Stimulated activated CD8-positive, alpha-beta memory T cell treated with anti-CD3 and anti-CD28 coated beads, Interleukin-15, amount 100 ng/mL, for 24 hours (primary cell): ENCODE data around the gene ARL11.

Source experiments
- DNase-seq: peaks from one replicate; pipeline ENCODE4 v3.0.0-alpha.2; 2020; ENCODE audit warnings: low read depth

ARL11 gene

DNA sequence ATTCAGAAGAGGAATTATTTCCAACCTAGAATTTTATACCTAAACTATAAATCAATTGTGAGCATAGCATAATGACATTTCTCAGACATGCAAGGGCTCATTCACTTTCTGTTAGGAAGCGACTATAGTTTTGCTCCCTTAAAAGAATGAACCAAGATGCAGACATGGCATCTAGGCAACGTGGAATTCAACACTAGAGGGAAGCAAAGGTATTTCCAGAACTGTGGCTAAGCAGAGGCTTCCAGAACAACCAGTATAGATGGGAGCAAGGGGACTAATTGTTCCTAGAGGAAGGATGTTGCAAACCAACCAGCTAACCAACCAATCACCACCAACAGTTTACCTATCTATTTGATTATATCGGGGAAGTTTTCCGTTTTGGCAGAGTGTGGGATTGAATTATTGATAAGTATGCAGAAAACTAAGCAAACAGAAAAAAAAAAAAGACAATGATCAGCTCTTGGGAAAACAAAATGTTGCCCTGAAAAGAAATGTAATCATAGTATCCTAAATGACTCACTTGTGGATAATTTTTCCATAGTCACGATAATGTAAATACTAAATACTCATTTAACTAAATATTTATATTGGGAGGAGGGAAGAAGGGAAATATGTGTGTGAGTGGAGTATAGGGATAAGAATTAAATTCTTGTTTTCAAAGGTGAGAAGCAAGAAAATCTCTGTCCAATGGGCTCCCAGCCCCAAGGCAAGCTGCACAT, 21.1 kb downstream of the ARL11 start:
- DNase-seq = no peak

DNA sequence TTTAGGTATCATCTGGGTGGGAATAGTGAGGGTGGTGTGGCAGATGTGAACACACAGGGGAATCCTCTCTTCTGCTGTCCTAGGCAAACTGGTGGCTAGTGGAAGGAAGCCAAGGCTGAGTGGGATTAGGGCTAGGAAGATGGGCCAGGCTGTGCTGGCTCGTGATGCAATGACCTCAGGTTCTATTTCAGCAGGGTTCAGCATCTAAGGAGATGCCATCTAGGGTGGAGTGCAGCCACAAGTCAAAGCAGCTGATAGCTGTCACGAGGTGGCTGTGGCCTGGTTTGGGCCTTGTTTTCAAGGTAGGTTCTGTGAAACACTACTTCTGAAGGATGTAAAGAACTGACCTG, 21.6 kb downstream of the ARL11 start:
- no peak for DNase-seq

DNA sequence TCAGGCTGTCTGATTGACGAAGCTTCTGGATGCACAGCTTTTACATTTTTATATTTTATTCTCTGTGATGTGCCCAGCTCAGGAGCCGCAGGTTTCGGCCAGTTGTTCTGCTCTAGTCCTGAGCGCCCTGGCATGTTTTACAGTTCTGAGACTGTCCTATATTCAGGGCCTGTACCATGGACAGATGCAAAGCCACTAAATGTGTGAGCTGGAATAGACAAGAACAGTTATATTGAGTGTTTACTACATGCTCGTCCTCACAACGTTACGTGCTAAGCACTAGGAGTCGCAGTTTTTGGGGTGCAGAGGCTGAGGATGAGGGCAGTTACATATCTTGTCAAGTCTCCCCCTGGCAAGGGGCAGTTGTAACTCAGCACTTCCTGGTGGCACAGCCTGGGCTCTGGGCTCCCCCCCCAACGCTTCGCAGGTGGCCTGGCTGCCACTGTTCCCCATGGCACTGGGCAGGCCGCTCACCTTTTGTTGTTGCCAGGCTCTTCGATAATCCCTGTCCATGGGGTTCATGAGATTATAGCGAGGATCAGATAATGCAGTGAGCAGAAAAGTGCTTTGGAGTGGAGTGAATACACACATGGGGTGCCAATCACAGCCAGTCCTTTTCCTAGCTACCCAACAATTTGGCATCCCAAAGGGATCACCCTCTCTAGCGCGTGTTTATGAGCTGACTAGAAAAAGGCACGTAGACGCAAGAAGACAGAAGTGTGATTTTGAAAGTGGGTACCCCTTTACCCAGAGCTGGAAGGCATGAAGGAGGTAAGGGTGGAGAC, 23.5 kb downstream of the ARL11 start:
- DNase-seq = no peak

DNA sequence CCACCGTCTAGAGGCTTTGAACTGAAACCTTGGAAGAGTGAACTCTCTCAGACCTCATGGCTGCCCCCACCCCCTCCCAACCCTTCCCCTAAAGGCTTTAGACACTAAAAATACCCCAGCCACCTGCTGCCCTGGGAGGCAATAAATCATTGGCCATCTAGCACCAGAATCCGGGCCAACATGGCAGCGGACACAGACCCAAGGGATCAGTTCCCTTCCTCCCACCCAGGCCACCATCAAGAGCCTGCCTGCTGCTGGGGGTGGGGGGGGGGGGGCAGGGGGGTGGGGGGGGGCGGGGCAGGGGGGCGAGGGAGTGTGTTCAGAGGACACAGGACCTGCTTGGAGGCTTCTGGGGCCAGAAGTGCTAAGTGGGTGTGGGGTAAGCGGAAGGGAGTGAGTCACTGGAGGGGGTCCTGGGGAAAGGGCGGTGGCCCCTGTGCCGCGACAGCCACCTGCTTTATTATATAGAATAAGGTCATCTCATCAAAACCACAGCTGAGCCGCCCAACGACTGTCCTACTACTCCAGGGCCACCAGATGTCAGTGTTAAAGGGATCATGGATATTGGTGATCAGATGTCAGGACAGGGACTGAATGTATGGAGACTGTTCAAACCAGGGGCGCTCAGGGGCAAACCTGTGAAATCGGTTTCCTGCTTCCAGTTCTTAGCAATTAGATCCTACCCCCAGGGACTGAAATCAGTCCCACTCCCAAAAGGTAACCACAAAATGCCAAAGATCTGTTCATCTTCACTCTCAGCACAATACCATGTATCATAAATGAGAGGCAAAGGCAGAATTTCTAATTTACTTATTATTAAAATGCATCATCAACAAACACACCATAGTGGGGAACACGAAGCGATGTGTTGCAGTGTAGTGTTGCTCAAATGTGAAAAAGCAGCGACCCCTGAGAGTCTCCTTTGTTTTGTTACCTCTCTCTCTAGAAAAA, 24.3 kb downstream of the ARL11 start:
- no peak for DNase-seq

DNA sequence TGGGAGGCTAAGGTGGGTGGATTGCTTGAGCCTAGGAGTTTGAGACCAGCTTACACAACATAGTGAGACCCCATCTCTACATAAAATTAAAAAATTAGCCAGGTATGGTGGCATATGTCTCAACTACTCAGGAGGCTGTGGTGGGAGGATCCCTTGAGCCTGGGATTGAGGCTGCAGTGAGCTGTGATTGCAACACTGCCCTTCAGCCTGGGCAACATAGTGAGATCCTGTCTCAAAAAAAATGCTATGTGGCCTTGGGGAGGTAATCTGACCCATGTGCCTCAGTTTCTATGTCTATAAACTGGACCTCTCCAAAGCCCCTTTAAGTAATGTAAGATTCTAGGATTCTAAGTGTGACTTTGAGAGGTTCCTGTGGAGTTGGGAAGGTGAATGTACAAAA, 25.2 kb downstream of the ARL11 start:
- DNase-seq = no peak

DNA sequence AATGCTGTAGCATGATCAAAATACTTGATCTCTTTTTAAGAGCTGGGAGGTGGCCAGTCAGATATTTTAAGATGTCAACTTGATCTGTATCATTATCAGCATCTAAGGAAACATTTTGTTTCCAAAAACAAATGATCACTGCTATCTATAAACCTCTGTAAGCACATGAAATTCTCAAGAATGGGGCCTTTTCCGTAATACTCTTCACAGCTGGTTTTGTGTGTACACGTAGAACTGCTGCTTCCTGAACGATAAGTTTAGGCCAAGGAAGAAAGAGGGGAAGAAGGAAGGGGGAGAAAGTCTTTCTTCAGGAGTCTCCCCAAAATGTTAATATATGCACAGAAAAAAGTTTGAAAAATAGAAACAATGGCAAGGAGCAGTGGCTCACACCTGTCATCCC, 25.7 kb downstream of the ARL11 start:
- no peak for DNase-seq

DNA sequence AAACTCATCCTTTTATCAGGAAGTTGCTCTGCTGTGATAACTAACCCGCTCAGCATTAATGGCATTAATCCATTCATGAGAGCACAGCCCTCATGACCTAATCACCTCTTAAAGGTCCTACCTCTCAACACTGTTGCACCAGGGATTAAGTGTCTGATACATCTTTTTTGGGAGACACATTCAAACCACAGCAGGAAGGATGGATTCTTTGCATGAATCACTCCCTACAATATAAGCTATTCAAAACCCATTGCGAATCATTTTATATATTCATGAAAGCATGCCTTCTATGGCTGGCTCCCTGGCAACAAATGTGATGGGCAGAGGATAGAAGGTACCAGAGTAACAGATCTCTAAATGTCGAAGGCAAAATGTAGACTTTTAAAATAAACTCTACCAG, 27.6 kb downstream of the ARL11 start:
- no peak for DNase-seq

DNA sequence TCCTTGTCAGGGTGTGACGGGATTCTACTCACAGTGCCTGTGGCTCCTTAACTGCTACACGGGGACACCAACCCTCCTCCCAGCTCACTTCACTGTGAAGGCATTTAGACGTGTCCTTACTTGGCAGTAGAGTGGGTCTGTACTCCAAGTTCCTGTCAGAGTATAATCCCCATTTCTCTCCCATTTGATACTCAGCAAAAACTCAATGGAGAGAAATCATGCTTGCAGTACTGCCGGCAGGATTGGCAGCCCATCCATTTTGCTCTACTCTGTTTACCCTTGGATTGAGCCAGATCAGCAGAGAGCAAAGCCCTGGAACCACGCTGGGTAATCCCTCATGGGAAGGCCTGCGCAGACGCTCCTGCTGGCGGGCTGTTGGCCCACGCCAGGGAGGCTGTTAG, 28.9 kb downstream of the ARL11 start:
- DNase-seq = no peak

DNA sequence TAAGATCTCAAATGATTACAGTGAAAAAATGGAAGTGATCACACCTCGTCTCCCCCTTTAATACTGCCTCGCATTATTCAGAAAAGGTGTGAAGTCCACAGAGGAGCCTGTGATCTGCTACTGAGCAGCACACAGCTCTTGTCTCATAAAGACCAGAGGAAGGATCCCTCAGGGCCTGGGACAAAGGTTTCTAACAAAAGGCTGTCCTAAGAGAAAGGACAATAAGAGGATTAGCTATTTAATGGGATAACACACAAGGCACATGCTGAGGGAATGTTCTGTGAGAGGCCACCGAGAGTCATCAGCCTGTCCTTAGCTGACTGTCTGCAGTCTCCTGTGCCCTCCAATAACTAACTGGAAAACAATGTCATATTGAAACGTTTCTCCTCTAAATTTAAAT, 36.3 kb downstream of the ARL11 start:
- no peak for DNase-seq

DNA sequence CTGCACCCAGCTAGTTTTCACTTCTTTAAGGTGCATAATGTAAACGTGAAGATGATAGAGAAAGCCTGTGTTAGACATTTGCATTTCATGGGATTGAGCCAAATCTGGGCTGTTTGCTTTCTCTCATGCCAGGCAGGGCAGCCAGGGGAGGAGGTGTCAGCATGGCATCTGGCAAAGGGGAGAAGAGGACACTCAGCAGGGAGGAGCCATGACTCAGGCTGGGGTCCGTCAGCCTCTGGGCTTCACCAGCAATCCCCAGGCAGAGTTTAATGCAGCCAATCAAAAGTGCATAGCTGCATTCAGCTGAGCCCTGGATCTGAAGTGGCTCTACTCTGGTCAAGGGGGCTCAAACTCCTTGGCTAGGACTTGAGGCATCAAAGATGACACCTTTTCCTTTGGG, 39.5 kb downstream of the ARL11 start:
- DNase-seq = no peak

DNA sequence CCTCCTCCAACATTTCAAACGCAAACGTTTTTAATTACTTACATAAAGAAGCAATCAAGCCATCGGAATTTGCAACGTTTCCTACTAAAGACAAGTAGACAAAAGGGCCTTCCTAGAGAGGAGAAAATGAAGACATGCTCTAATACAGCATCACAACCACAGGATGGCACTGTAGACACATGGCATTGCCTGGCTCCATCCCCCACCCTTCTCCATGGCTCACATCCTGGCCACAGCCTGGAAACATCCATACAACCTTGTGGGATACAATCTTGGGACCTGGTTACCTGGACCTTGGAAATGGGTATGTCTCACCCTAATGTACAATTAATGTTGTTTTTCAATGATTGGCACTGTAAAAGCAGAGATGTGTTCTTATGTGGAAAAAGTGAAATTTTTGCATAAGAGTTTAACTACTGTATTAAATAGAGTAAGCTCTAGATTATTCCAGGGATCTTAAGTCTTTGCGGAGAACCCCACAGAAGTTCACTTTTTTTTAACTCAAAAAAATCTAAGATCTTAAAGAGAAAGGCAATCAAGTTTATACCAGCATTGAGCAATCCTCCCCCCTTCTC, 41.5 kb downstream of the ARL11 start:
- DNase-seq = no peak

DNA sequence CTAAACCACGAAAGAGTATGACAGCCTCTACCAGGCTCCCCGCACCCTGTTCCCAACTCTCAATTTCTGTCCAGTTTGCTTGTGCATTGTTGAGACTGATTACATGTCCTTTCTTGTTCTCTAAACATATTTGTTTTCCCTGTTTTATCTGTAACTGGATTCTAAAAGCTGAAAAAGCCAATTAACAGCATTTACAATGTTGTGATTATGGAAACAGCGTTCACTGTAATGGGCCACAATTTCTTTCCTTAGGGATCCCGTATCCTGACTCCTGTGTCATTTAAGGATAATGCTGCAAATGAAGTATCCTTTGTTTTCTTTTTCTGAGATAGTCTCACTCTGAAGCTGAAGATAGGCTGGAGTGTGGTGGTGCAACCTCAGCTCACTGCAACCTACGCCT, 42.5 kb downstream of the ARL11 start:
- DNase-seq = no peak

DNA sequence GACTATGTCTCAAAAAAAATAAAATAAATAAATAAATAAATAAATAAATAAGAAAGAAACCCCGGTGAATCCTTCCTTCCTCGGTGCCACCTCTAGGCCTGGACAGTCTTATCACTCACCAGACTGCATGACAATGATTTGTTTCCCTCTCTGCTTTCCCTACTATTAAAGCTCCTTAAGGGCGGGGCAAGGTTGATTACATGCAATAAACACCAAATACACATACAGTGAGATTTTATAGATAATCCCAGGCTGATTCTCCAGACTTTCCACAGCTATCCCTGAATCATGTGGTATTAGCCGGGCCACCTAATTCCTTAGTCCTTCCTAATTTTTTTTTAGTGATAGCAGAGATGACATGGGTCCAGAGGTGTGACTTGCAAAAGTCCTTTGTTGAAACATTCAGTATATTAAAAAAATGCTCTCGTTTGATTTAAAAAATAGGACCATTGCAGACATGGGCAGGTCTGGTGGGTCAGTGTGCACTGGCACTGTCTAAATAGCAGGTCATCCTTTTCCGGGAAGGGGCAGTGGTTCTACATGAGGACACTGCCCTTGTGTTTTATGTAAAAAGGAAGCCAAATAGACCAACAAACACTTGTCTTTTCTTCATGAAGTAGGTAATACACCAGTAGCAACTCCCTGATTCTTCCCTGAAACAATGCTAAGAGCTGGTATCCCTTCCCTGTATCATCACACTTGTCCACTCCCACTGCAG, 48.4 kb downstream of the ARL11 start:
- DNase-seq = no peak

DNA sequence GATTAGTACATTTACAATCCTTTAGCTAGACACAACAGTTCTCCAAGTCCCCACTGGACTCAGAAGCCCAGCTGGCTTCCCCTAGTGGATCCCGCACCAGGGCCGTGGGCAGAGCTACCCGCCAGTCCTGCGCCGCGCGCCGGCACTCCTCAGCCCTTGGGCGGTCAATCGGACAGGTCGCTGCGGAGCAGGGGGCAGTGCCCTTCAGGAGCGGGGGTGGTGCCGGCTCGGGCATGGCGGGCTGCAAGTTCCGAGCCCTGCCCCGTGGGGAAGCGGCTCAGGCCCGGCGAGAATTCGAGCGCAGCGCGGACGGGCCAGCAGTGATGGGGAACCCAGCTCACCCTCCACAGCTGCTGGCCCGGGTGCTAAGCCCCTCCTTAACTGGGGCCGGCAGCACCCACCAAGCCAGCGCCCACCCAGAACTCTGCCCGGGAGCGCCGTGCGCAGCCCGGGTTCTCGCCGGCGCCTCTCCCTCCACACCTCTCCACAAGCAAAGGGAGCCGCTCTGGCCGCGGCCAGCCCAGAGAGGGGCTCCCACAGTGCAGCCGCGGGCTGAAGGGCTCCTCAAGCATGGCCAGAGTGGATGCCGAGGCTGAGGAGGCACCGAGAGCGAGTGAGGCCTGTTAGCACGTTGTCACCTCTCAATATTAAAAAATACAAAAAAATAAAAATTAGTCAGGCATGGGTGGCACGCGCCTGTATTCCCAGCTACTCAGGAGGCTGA, 50.0 kb downstream of the ARL11 start:
- DNase-seq = no peak

DNA sequence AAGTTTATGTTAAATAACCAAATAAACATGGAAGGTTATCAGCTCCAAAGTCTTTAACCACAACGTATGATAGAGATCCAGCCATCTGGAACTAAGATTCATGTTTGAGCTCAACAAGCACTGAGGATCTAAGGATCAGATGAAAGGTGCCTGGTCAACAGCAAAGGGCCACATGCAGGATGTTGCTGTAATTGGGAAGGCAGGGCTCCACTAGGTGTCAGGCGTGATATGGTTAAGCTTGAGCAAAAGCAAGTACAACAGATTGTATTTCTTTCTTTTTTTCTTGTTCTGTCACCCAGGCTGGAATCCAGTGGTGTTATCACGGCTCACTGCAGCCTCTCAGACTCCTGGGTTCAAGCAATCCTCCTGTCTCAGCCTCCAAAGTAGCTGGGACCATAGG, 50.9 kb downstream of the ARL11 start:
- no peak for DNase-seq

DNA sequence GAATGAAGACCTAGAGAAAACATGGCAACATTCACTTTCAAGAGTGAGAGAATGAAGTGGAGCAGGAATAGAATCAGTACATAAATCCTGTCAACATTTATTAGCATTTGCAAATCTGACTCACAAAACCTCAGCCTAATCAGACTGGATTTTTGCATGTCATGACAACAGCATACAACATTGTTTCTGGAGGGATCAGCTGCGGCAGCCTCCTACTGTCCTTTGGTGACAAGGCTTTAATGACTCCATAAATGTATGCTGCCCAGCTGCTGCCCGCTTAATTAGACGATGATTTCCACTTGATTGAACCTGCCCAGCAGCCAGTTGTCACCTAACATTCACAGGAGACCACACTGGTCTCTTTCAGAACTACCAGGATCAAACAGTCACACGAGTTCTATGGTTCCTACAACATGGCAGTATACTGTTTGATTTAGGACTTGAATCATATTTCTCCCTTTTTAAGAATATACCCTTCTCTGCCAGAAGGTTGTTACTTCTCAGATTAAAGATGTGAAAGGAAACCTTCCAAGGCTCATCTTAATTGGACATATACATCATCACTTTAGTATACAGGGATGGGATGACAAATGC, 53.6 kb downstream of the ARL11 start:
- no peak for DNase-seq
